GM23248 (cell line): ENCODE data around the gene SLC2A6. TPM values are rescaled to one million over a fixed set of nuclear protein-coding genes. Genes with fewer than 3 reads are reported as not detected.

Experiments
- DNase-seq: peaks from one replicate; pipeline ENCODE4 v3.0.0-alpha.2; 2015
- H2AFZ ChIP-seq: fragments of 200-600 bp; sonication (generic); 2 replicates; pipeline ENCODE4 v1.6.1; 2016; ENCODE audit warnings: antibody characterized with exemption
- H3F3A ChIP-seq: fragments of 200-600 bp; sonication (generic); 2 replicates; pipeline ENCODE4 v1.6.1; 2016; ENCODE audit warnings: mild to moderate bottlenecking, antibody characterized with exemption, mixed run types; ENCODE audit not compliant: insufficient read depth
- H3K27ac ChIP-seq: fragments of 200-600 bp; sonication (generic); 2 replicates; pipeline ENCODE4 v1.5.1; 2016; ENCODE audit warnings: mild to moderate bottlenecking
- H3K27me3 ChIP-seq: fragments of 200-600 bp; sonication (generic); replicated peaks from 2 replicates; pipeline ENCODE4 v1.6.1; 2016; ENCODE audit warnings: mild to moderate bottlenecking; ENCODE audit not compliant: insufficient read depth
- H3K36me3 ChIP-seq: fragments of 200-600 bp; sonication (generic); 2 replicates; pipeline ENCODE4 v1.6.1; 2016; ENCODE audit warnings: low read depth, mild to moderate bottlenecking
- H3K4me1 ChIP-seq: fragments of 200-600 bp; sonication (generic); 2 replicates; pipeline ENCODE4 v1.6.1; 2016; ENCODE audit warnings: mild to moderate bottlenecking; ENCODE audit not compliant: insufficient read depth
- H3K4me2 ChIP-seq: fragments of 200-600 bp; sonication (generic); one replicate; pipeline ENCODE4 v1.6.1; 2016; ENCODE audit warnings: mild to moderate bottlenecking; ENCODE audit not compliant: unreplicated experiment
- H3K4me3 ChIP-seq: fragments of 200-600 bp; sonication (generic); 2 replicates; pipeline ENCODE4 v1.5.1; 2016; ENCODE audit warnings: mild to moderate bottlenecking
- H3K79me2 ChIP-seq: fragments of 200-600 bp; sonication (generic); 2 replicates; pipeline ENCODE4 v1.6.1; 2016; ENCODE audit warnings: mild to moderate bottlenecking; ENCODE audit not compliant: insufficient read depth
- H3K9ac ChIP-seq: fragments of 200-600 bp; sonication (generic); 2 replicates; pipeline ENCODE4 v1.6.1; 2016; ENCODE audit warnings: mild to moderate bottlenecking
- H3K9me2 ChIP-seq: fragments of 200-600 bp; sonication (generic); 2 replicates; pipeline ENCODE4 v1.6.1; 2016; ENCODE audit warnings: mixed run types, mild to moderate bottlenecking, moderate library complexity; ENCODE audit not compliant: insufficient read depth
- H3K9me3 ChIP-seq: fragments of 200-600 bp; sonication (generic); one replicate; pipeline ENCODE4 v1.6.1; 2017; ENCODE audit warnings: low read depth
- H4K20me1 ChIP-seq: fragments of 200-600 bp; sonication (generic); 2 replicates; pipeline ENCODE4 v1.6.0; 2016; ENCODE audit not compliant: insufficient read depth
- EZH2 ChIP-seq: fragments of 200-600 bp; sonication (generic); IDR thresholded peaks from 2 replicates; pipeline ENCODE4 v1.6.1; 2018; ENCODE audit warnings: antibody characterized with exemption, mild to moderate bottlenecking; ENCODE audit not compliant: insufficient read depth, poor library complexity, severe bottlenecking
- EZH2phosphoT487 ChIP-seq: fragments of 200-600 bp; sonication (generic); IDR thresholded peaks from 2 replicates; pipeline ENCODE4 v1.6.1; 2018; ENCODE audit warnings: antibody characterized with exemption, moderate library complexity, mild to moderate bottlenecking, low read depth; ENCODE audit not compliant: insufficient read depth
- WGBS, 2 experiments: methylation state at CpG; one replicate each; pipeline ENCODE4 v1.1.6; 2015 to 2017; ENCODE audit warnings: low lambda C conversion rate in 2 of 2, low coverage in 1 of 2; ENCODE audit errors: missing lambda C conversion rate in 2 of 2; 5-methylcytosine and 5-hydroxymethylcytosine counted together
- in situ Hi-C: fragments of 300-500 bp; cut with MboI; formaldehyde crosslinking; loops from 2 replicates; pipeline ENCODE4 v1.15.0; 2020
- polyA plus RNA-seq: library from polyadenylated mRNA; unstranded; fragments of >200 nt; fragmentation: Nextera tagmentation; extraction: Ambion mirVana; gene quantifications from 2 replicates; pipeline ENCODE4 v1.2.1, GENCODE V29; 2016
- total RNA-seq: library from RNA; depleted of rRNA; stranded (reverse); fragments of >200 nt; shearing (Covaris generic); gene quantifications from 2 replicates; pipeline ENCODE4 v1.2.3, GENCODE V29; 2014

Gene SLC2A6
- total and polyA plus RNA-seq, 2 experiments from 2014 or later = 6.8 to 12.0 TPM

- peaks cover 13% of the 10 kb centered on the region for H3K27me3 ChIP-seq
- H3K9ac ChIP-seq = no peak overlapping the region
- no peaks in the 10 kb centered on the region for H4K20me1 ChIP-seq
- H3K27ac ChIP-seq = no peak overlapping the region
- in situ Hi-C loops = no loop called here
- H3K4me3 ChIP-seq = no peak overlapping the region
- H3K9me2 ChIP-seq = no peaks in the 10 kb centered on the region
- TF ChIP-seq EZH2phosphoT487 (no peak), EZH2 (no peak)
- no peak for DNase-seq
- H3K4me2 ChIP-seq = no peak overlapping the region
- no peaks in the 10 kb centered on the region for H3K4me1 ChIP-seq
- H3K36me3 ChIP-seq = no peaks in the 10 kb centered on the region
- H3K79me2 ChIP-seq = no peaks in the 10 kb centered on the region
- no peaks in the 10 kb centered on the region for H3F3A ChIP-seq
- no peaks in the 10 kb centered on the region for H3K9me3 ChIP-seq
- 49 to 51% methylated on average over 11 of the region's 11 CpGs for WGBS, 2 experiments
- no peak overlapping the region for H2AFZ ChIP-seq
These were observed 37.5 kb upstream of the SLC2A6 start for GRCh38 chr9:133516256-133516960.

DNA sequence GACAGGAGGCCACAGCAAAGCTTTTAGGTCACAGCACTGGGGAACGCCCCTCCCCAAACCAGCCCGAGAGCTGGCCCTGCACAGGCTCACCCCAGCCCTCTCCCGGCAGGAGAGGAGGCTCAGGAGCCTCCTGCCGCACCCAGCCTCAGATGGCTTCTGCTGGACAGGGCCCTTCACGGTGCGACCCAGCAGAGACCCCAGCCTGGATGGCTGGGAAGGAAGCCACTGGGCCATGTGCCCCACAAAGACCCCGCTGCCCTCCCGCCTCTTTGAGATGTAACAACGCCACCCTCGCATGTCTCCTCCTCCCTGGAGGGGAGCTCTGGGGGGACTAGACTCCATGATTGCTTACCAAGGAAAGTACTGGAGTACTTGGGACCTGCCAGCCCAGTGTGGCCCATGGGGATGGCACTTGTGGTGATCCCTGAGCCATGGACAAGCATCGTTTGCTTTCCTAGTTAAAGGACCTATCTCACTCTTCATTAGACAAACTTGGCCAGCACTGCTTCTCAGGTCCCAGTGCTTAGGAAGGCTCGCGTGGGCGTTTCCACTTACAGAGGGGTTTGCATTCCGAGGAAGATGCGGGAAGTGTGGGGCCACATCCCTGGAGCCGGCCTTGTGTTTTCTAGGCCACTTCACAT lies 36.8 kb upstream of the SLC2A6 start:
- Histone ChIP-seq H2AFZ (no peak overlapping the region), H3K27ac (no peak overlapping the region), H3K9ac (no peak overlapping the region), H3F3A (no peaks in the 10 kb centered on the region), H4K20me1 (no peaks in the 10 kb centered on the region), H3K27me3 (peaks cover 13% of the 10 kb centered on the region), H3K79me2 (no peaks in the 10 kb centered on the region), H3K4me2 (no peak overlapping the region), H3K4me3 (no peak overlapping the region), H3K9me3 (no peaks in the 10 kb centered on the region), H3K4me1 (no peaks in the 10 kb centered on the region), H3K9me2 (no peaks in the 10 kb centered on the region), H3K36me3 (no peaks in the 10 kb centered on the region)
- 85 to 87% methylated on average over 17 of the region's 17 CpGs for WGBS, 2 experiments
- no peak for DNase-seq
- TF ChIP-seq EZH2 = no peak
- TF ChIP-seq EZH2phosphoT487 = no peak
- in situ Hi-C loops = no loop called here

DNA sequence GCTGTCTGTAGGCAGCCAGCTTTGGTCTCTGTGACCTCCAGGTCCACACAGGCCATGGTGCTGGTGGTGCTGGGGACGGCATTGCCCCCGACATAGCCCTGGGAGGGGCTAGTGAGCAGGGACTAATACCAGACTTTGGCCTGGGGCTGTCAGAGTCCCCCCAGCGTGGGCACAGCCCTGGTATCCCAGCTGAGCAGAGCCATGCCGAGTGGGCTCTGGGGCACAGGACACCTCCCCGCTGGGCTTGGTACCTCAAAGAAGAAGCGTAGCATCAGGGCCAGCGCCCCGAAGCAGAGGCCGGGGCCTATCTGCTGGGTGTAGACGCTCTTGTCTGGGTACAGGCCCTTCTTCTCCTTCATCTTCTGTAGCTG lies 36.3 kb upstream of the SLC2A6 start:
- no peaks in the 10 kb centered on the region for H3K36me3 ChIP-seq
- no peaks in the 10 kb centered on the region for H3F3A ChIP-seq
- no peak overlapping the region for H3K27ac ChIP-seq
- no peak overlapping the region for H3K4me3 ChIP-seq
- H3K79me2 ChIP-seq = no peaks in the 10 kb centered on the region
- H4K20me1 ChIP-seq = no peaks in the 10 kb centered on the region
- no peak overlapping the region for H2AFZ ChIP-seq
- in situ Hi-C loops = no loop called here
- H3K4me1 ChIP-seq = no peaks in the 10 kb centered on the region
- no peak overlapping the region for H3K9ac ChIP-seq
- 77 to 78% methylated on average over 10 of the region's 10 CpGs for WGBS, 2 experiments
- TF ChIP-seq EZH2phosphoT487 (no peak), EZH2 (no peak)
- no peak for DNase-seq
- peaks cover 12% of the 10 kb centered on the region for H3K27me3 ChIP-seq
- no peaks in the 10 kb centered on the region for H3K9me2 ChIP-seq
- no peaks in the 10 kb centered on the region for H3K9me3 ChIP-seq
- H3K4me2 ChIP-seq = no peak overlapping the region

DNA sequence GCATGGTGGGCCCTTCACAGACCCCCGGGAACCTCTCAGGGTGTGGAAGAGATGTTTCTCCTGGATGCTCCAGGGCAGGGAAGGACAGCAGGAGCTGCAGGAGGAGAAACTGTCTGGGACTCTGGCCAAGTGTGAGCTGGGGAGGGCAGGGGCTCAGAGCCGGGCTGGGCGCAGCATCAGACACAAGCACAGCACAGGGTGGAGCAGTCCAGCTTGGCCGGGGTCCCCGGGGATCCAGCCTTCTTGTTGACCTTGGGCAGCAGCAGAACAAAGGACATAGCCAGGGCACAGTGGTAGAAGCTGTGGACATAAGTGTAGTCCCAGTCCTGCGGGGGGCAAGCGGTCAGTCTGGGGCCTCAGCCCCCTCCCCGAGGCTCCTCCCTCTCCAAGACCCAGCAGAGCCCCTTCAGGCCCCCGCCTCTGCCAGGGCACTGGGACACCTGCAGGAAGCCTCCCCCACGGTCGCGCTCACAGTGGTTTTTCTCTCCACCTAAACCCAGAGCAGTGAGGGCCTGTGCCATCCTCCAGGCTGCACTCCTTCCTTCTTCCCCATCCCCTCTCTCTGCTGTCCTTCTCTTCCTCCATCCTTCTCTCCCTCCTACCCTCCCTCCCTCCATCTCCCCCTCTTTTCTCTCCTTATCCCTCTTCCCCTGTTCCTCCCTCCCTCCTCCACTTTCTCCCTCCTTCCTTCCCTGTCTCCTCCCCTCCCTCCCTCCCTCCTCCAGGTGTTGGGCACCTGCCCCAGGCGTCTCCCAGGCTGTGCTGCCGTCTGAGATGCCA lies 35.8 kb upstream of the SLC2A6 start:
- Histone ChIP-seq H3K9ac (no peak overlapping the region), H2AFZ (no peak overlapping the region), H3K9me2 (no peaks in the 10 kb centered on the region), H3K27me3 (peaks cover 9% of the 10 kb centered on the region), H3K4me2 (no peak overlapping the region), H3K4me1 (no peaks in the 10 kb centered on the region), H3K27ac (no peak overlapping the region), H3F3A (no peaks in the 10 kb centered on the region), H3K79me2 (no peaks in the 10 kb centered on the region), H3K4me3 (no peak overlapping the region), H4K20me1 (no peaks in the 10 kb centered on the region), H3K9me3 (no peaks in the 10 kb centered on the region), H3K36me3 (no peaks in the 10 kb centered on the region)
- in situ Hi-C loops = no loop called here
- no peak for DNase-seq
- WGBS, 2 experiments = 9 to 38% methylated on average over 7 to 14 of the region's 14 CpGs
- TF ChIP-seq EZH2 (no peak), EZH2phosphoT487 (no peak)
